AML-193 (cell line): ENCODE results near the gene OR12D3.
"Not testable (repeated sequence)": the region's sequence is repeated elsewhere in the genome, so short reads cannot be mapped to it uniquely, and the experiment has no call there.

Experiments used
- DNase-seq, 2 experiments: peaks; one replicate each; lab custom pipeline; 2025; lab: John Stamatoyannopoulos, UW

OR12D3 gene

GRCh38 chr6:29375191-29375590, at the start of gene OR12D3:
Gene OR12D3 (minus strand): TSS chr6:29375291. CDS start chr6:29375287, 4 bp downstream.
- DNase-seq: no peak

GRCh38 chr6:29424575-29424974, 49.5 kb upstream of the OR12D3 start:
- no peak for DNase-seq

GRCh38 chr6:29424168-29424567, 49.1 kb upstream of the OR12D3 start:
- DNase-seq: no peak

GRCh38 chr6:29419516-29419915, 44.4 kb upstream of the OR12D3 start:
- DNase-seq: no peak

GRCh38 chr6:29414588-29414987, 39.5 kb upstream of the OR12D3 start, which contains the start of gene OR12D1:
Gene OR12D1 (plus strand): TSS chr6:29414928.
- no peak for DNase-seq

- DNase-seq: no peak
These were observed 28.7 kb upstream of the OR12D3 start for GRCh38 chr6:29403801-29404200.

GRCh38 chr6:29399525-29399924, 24.4 kb upstream of the OR12D3 start:
- no peak for DNase-seq

- no peak for DNase-seq
These were observed 20.2 kb upstream of the OR12D3 start, which contains the start of gene OR12D2 for GRCh38 chr6:29395331-29395730. Gene OR12D2 (plus strand): TSS chr6:29395631. CDS start chr6:29396700, 1,069 bp downstream.

- DNase-seq: no peak
These were observed 13.4 kb upstream of the OR12D3 start for GRCh38 chr6:29388533-29388932.

- peak; percentile 6 to 7 for DNase-seq
These were observed 912 bp upstream of the OR12D3 start for GRCh38 chr6:29376003-29376402.

- DNase-seq: no peak
These were observed 6.3 kb downstream of the OR12D3 start, which contains the start of gene OR5V1 for GRCh38 chr6:29368765-29369164. Gene OR5V1 (minus strand): TSS chr6:29368865. CDS start chr6:29356195, 12,670 bp downstream.

GRCh38 chr6:29355603-29356002, 19.5 kb downstream of the OR12D3 start:
- no peak for DNase-seq

GRCh38 chr6:29354980-29355379, 20.1 kb downstream of the OR12D3 start:
- DNase-seq: no peak

- DNase-seq: not testable (repeated sequence)
These were observed 25.7 kb downstream of the OR12D3 start for GRCh38 chr6:29349348-29349747.

GRCh38 chr6:29345380-29345779, 29.7 kb downstream of the OR12D3 start:
- DNase-seq: no peak

GRCh38 chr6:29336269-29336668, 38.8 kb downstream of the OR12D3 start:
- DNase-seq: no peak

- no peak for DNase-seq
These were observed 42.4 kb downstream of the OR12D3 start for GRCh38 chr6:29332676-29333075.

- no peak for DNase-seq
These were observed 49.3 kb downstream of the OR12D3 start for GRCh38 chr6:29325777-29326176.
